Tibial nerve (tissue), 4 donors: Measurements from ENCODE around the gene CPB2. TPM values are rescaled to one million over a fixed set of nuclear protein-coding genes. Genes with fewer than 3 reads are reported as not detected.

ENCODE experiments used
- DNase-seq, 2 donors: peaks; one replicate each; pipeline ENCODE4 v3.0.0-alpha.2; 2019; ENCODE audit warnings: low spot score in 2 of 2
- H3K27ac ChIP-seq, 4 donors: fragments of 200-600 bp; sonication (generic) in 3 of 4; one replicate each; pipeline ENCODE4 v1.5.1; 2017 to 2019; ENCODE audit warnings: mild to moderate bottlenecking in 1 of 4
- H3K27me3 ChIP-seq, 2 donors: fragments of 200-600 bp; sonication (generic) in 1 of 2; one replicate each; pipeline versions ENCODE4 v1.5.1 to v1.6.0; 2017 to 2019
- H3K36me3 ChIP-seq, 3 donors: fragments of 200-600 bp; sonication (generic); one replicate each; pipeline ENCODE4 v1.5.1; 2018 to 2019
- H3K4me1 ChIP-seq, 4 donors: fragments of 200-600 bp; sonication (generic) in 3 of 4; one replicate each; pipeline ENCODE4 v1.5.1; 2017 to 2019
- H3K4me3 ChIP-seq, 4 donors: fragments of 200-600 bp; sonication (generic) in 3 of 4; one replicate each; pipeline ENCODE4 v1.5.1; 2017 to 2019; ENCODE audit warnings: mild to moderate bottlenecking in 1 of 4, moderate library complexity in 1 of 4
- H3K9me3 ChIP-seq, 4 donors: fragments of 200-600 bp; sonication (generic) in 3 of 4; one replicate each; pipeline ENCODE4 v1.5.1; 2017 to 2019
- EP300 ChIP-seq, 2 donors: sonication (generic); formaldehyde crosslinking; IDR thresholded peaks; one replicate each; pipeline ENCODE4 v1.6.1; 2017; ENCODE audit warnings: antibody characterized with exemption in 2 of 2, mild to moderate bottlenecking in 1 of 2
- POLR2A ChIP-seq, 2 donors: fragments of 450-650 bp; IDR thresholded peaks; one replicate each; pipeline ENCODE4 v1.6.1; 2017; ENCODE audit warnings: antibody characterized with exemption in 2 of 2, mild to moderate bottlenecking in 2 of 2, moderate library complexity in 2 of 2
- WGBS, 2 donors: methylation state at CpG; one replicate each; pipeline ENCODE4 v1.1.5; 2018; 5-methylcytosine and 5-hydroxymethylcytosine counted together
- total RNA-seq, 4 donors: library from RNA; depleted of rRNA; stranded (reverse); fragments of >200 nt; gene quantifications; one replicate each; pipeline ENCODE4 v1.1.0, GENCODE V29; 2016
- TF ChIP-seq, protein P1 (sequence below), 5 experiments: fragments of 200-600 bp in 3 of 5; fragments of 450-650 bp in 2 of 5; sonication (generic) in 3 of 5; IDR thresholded peaks; one replicate each; pipeline ENCODE4 v1.5.1; 2016 to 2019; ENCODE audit warnings: antibody characterized with exemption in 5 of 5, mild to moderate bottlenecking in 3 of 5, moderate library complexity in 2 of 5

Gene CPB2
- total RNA-seq, 4 donors from 2014 or later, result not detected

DNA sequence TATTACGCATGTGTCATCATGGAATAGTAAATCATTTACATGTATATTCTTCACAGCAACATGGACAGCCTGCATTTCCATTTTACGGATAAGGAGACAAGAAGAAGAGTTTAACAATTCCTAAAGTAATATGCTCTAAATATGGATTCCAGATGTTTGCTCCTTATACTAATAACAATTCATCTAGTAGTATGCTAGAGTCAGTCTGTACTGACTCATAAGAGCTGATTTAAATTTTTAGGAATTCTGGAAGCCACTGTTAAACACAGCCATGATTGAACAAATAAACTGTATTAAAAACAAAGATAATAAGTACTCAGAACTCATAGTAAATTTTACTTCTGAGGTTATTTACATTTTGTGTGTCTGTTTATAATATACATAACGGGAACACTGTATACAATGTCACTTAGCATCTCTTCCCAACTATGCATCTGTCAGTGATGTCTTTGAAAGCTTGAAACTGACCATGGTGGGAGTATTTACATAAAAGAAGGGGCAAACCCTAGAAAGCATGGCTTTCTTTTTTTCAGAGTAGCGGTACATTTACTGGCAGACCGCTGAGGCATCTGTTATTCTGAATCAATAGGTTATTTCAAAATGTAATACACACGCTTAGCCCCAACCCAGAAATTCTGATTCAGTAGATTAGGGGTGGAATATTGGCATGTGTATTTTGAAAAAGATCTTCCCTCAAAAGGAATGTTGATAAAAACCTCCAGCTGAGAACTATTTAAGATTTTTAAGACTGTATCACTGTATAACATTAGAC is 65.2 kb downstream of the CPB2 start:
- Histone ChIP-seq H3K27me3 (no peaks in the 10 kb centered on the region), H3K27ac (no peak overlapping the region), H3K4me1 (peaks cover 0 to 3% (median 0%) of the 10 kb centered on the region in 4 donors), H3K9me3 (no peaks in the 10 kb centered on the region), H3K36me3 (peaks cover 0 to 47% (median 0%) of the 10 kb centered on the region in 3 donors), H3K4me3 (no peak overlapping the region)
- no peak for DNase-seq
- TF ChIP-seq, protein P1, sequence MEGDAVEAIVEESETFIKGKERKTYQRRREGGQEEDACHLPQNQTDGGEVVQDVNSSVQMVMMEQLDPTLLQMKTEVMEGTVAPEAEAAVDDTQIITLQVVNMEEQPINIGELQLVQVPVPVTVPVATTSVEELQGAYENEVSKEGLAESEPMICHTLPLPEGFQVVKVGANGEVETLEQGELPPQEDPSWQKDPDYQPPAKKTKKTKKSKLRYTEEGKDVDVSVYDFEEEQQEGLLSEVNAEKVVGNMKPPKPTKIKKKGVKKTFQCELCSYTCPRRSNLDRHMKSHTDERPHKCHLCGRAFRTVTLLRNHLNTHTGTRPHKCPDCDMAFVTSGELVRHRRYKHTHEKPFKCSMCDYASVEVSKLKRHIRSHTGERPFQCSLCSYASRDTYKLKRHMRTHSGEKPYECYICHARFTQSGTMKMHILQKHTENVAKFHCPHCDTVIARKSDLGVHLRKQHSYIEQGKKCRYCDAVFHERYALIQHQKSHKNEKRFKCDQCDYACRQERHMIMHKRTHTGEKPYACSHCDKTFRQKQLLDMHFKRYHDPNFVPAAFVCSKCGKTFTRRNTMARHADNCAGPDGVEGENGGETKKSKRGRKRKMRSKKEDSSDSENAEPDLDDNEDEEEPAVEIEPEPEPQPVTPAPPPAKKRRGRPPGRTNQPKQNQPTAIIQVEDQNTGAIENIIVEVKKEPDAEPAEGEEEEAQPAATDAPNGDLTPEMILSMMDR (IDR thresholded peaks at IDR 0.05), result no peak
- 82 to 91% methylated on average over 6 of the region's 6 CpGs for WGBS, 2 donors

- no peak overlapping the region for H3K27ac ChIP-seq
- TF ChIP-seq, protein P1 (IDR thresholded peaks at IDR 0.05), result no peak
- TF ChIP-seq EP300 (IDR thresholded peaks at IDR 0.05) (no peak), POLR2A (IDR thresholded peaks at IDR 0.05) (no peak)
- WGBS, 2 donors, result 94 to 98% methylated on average over 4 of the region's 4 CpGs
- no peak overlapping the region for H3K4me3 ChIP-seq
- H3K9me3 ChIP-seq, result no peaks in the 10 kb centered on the region
- H3K4me1 ChIP-seq, result no peaks in the 10 kb centered on the region
- peaks cover 0 to 59% (median 0%) of the 10 kb centered on the region in 3 donors for H3K36me3 ChIP-seq
- H3K27me3 ChIP-seq, result no peaks in the 10 kb centered on the region
- no peak for DNase-seq
Observed at GRCh38 chr13:46038296-46038695, 66.5 kb downstream of the CPB2 start.

DNA sequence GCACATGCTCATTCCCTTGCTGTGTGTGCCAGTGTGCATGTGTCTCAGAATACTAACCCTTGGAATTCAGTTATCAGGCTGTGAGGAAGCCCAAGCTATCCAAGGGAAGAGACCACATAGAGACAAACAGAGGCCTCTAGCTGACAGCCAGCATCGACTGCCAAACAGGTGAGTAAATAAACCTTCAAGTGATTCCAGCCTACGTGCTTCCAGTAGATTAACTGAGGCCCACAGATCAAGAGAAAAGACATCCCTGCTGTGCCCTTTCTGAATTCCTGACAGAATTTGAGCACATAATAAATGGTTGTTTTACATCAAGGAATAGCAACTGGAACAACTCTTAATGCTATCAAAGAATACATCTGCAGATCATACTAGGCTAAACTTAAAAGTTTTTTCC is 69.8 kb downstream of the CPB2 start:
- WGBS, 2 donors, result 86 to 91% methylated on average over 2 of the region's 2 CpGs
- no peak overlapping the region for H3K27ac ChIP-seq
- H3K27me3 ChIP-seq, result no peaks in the 10 kb centered on the region
- no peaks in the 10 kb centered on the region for H3K4me1 ChIP-seq
- H3K4me3 ChIP-seq, result no peak overlapping the region
- peaks cover 0 to 4% (median 2%) of the 10 kb centered on the region in 4 donors for H3K9me3 ChIP-seq
- TF ChIP-seq EP300 (IDR thresholded peaks at IDR 0.05), result no peak
- TF ChIP-seq, protein P1 (IDR thresholded peaks at IDR 0.05), result no peak
- no peak for TF ChIP-seq POLR2A (IDR thresholded peaks at IDR 0.05)
- H3K36me3 ChIP-seq, result peaks cover 0 to 64% (median 4%) of the 10 kb centered on the region in 3 donors
- no peak for DNase-seq

GRCh38 chr13:46032341-46032740 is 72.5 kb downstream of the CPB2 start:
- Histone ChIP-seq H3K4me3 (no peak overlapping the region), H3K27ac (no peak overlapping the region), H3K9me3 (peaks cover 0 to 10% (median 2%) of the 10 kb centered on the region in 4 donors), H3K4me1 (no peaks in the 10 kb centered on the region), H3K27me3 (no peaks in the 10 kb centered on the region), H3K36me3 (peaks cover 0 to 46% (median 6%) of the 10 kb centered on the region in 3 donors)
- TF ChIP-seq EP300 (IDR thresholded peaks at IDR 0.05), result no peak
- no peak for TF ChIP-seq POLR2A (IDR thresholded peaks at IDR 0.05)
- TF ChIP-seq, protein P1 (IDR thresholded peaks at IDR 0.05), result no peak
- DNase-seq, result no peak

DNA sequence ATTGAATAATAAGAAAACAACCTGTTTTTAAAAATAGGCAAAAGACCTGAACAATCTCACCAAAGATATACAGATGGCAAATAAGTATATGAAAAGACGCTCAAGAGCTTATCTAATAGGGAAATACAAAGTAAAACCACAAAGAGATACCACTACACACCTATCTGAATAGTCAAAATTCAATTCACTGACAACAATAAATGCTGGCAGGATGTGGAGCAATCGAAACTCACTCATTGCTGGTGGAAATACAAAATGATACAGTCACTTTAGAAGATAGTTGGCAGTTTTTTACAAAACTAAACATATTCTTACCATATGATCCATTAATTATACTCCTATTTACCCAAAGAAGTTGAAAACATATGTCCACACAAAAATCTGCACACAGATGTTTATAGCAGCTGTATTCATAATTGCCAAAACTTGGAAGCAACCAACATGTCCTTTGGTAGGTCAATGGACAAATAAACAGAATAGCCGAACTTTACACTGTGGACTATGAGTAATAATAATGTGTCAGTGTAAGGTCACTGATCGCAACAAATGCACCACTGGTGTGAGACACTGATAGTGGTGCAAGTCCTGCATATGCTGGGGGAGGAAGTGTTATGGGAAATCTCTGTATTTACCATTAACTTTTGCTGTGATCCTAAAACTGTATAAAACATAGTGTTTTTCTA is 73.1 kb downstream of the CPB2 start:
- H3K27me3 ChIP-seq, result no peaks in the 10 kb centered on the region
- no peaks in the 10 kb centered on the region for H3K4me1 ChIP-seq
- H3K4me3 ChIP-seq, result no peak overlapping the region
- H3K9me3 ChIP-seq, result peaks cover 0 to 10% (median 2%) of the 10 kb centered on the region in 4 donors
- peaks cover 0 to 46% (median 6%) of the 10 kb centered on the region in 3 donors for H3K36me3 ChIP-seq
- TF ChIP-seq, protein P1 (IDR thresholded peaks at IDR 0.05), result no peak
- TF ChIP-seq POLR2A (IDR thresholded peaks at IDR 0.05) (no peak), EP300 (IDR thresholded peaks at IDR 0.05) (no peak)
- no peak overlapping the region for H3K27ac ChIP-seq
- DNase-seq, result no peak
- WGBS, 2 donors, result 93 to 95% methylated on average over 4 of the region's 4 CpGs
